Measurements from ENCODE around the gene HEMGN.
A peak's percentile ranks its signal among the peaks of the same experiment; 100 is the strongest.
"Not testable (repeated sequence)": the region's sequence is repeated elsewhere in the genome, so short reads cannot be mapped to it uniquely, and the experiment has no call there.

HEMGN gene

GRCh38 chr9:97956331-97956730 lies 18.4 kb upstream of the HEMGN start:
- H3K4me1 ChIP-seq (ENCODE audit: control insufficient read depth in 2 of 2, insufficient read depth in 1 of 2, low read depth in 1 of 2, low read length in 2 of 2): no peaks in the 10 kb centered on the region
- no peak overlapping the region for H3K27ac ChIP-seq (replicated peaks; ENCODE audit: low read length)
- no peak overlapping the region for H3K4me3 ChIP-seq (ENCODE audit: low read length in 2 of 2)
- no peak overlapping the region for H2AFZ ChIP-seq (ENCODE audit: low read length)
- peaks cover 0 to 25% (median 4%) of the 10 kb centered on the region in 3 experiments for H3K27me3 ChIP-seq (ENCODE audit: control insufficient read depth in 3 of 3, insufficient read depth in 3 of 3, low read depth in 1 of 3, low read length in 3 of 3)
- no peaks in the 10 kb centered on the region for H3K9me3 ChIP-seq (replicated peaks in 1 of 2; ENCODE audit: control insufficient read depth in 2 of 2, insufficient read depth in 1 of 2, low read depth in 1 of 2, low read length in 2 of 2)
- no peaks in the 10 kb centered on the region for H3K36me3 ChIP-seq (replicated peaks in 1 of 2; ENCODE audit: control insufficient read depth in 2 of 2, insufficient read depth in 2 of 2, low read length in 2 of 2)
- no peak overlapping the region for H2AK5ac ChIP-seq (ENCODE audit: low read depth, low read length)
- H4K91ac ChIP-seq (ENCODE audit: low read depth, low read length, poor library complexity): no peak overlapping the region
- no peak overlapping the region for H3K18ac ChIP-seq (ENCODE audit: low read length)
- no peak overlapping the region for H4K8ac ChIP-seq (ENCODE audit: low read depth, low read length)
- H2BK15ac ChIP-seq (ENCODE audit: low read length): no peak overlapping the region
- no peak overlapping the region for H3K4me2 ChIP-seq (ENCODE audit: insufficient read depth, low read length, poor library complexity, severe bottlenecking)
- no peak overlapping the region for H3K23ac ChIP-seq (ENCODE audit: low read depth, low read length, poor library complexity)
- no peak overlapping the region for H3K4ac ChIP-seq (ENCODE audit: low read length)
- no peak overlapping the region for H2BK12ac ChIP-seq (ENCODE audit: low read length)
- H2BK120ac ChIP-seq (ENCODE audit: low read depth, low read length): no peak overlapping the region
- DNase-seq (ENCODE audit: low spot score): no peak
- no peak overlapping the region for H3K14ac ChIP-seq (ENCODE audit: low read length)
- no peaks in the 10 kb centered on the region for H3K79me1 ChIP-seq (ENCODE audit: low read depth, low read length)
- no peak overlapping the region for H2BK5ac ChIP-seq (ENCODE audit: low read length)
- no peak overlapping the region for H3K9ac ChIP-seq (ENCODE audit: low read depth, low read length, poor library complexity)

GRCh38 chr9:97954550-97954989 lies 16.6 kb upstream of the HEMGN start:
- H2BK120ac ChIP-seq (ENCODE audit: low read depth, low read length): no peak overlapping the region
- H2BK5ac ChIP-seq (ENCODE audit: low read length): no peak overlapping the region
- no peak overlapping the region for H3K4me2 ChIP-seq (ENCODE audit: insufficient read depth, low read length, poor library complexity, severe bottlenecking)
- peak; percentile 24 for DNase-seq (ENCODE audit: low spot score)
- no peak overlapping the region for H3K14ac ChIP-seq (ENCODE audit: low read length)
- H4K8ac ChIP-seq (ENCODE audit: low read depth, low read length): no peak overlapping the region
- H3K4me1 ChIP-seq (ENCODE audit: control insufficient read depth in 2 of 2, insufficient read depth in 1 of 2, low read depth in 1 of 2, low read length in 2 of 2): no peaks in the 10 kb centered on the region
- no peak overlapping the region for H3K18ac ChIP-seq (ENCODE audit: low read length)
- H2BK12ac ChIP-seq (ENCODE audit: low read length): no peak overlapping the region
- H3K27ac ChIP-seq (replicated peaks; ENCODE audit: low read length): no peak overlapping the region
- H2AK5ac ChIP-seq (ENCODE audit: low read depth, low read length): no peak overlapping the region
- no peak overlapping the region for H3K4me3 ChIP-seq (ENCODE audit: low read length in 2 of 2)
- H3K23ac ChIP-seq (ENCODE audit: low read depth, low read length, poor library complexity): no peak overlapping the region
- no peak overlapping the region for H2BK15ac ChIP-seq (ENCODE audit: low read length)
- no peak overlapping the region for H2AFZ ChIP-seq (ENCODE audit: low read length)
- H3K36me3 ChIP-seq (replicated peaks in 1 of 2; ENCODE audit: control insufficient read depth in 2 of 2, insufficient read depth in 2 of 2, low read length in 2 of 2): no peaks in the 10 kb centered on the region
- H3K27me3 ChIP-seq (ENCODE audit: control insufficient read depth in 3 of 3, insufficient read depth in 3 of 3, low read depth in 1 of 3, low read length in 3 of 3): peaks cover 0 to 18% (median 4%) of the 10 kb centered on the region in 3 experiments
- H3K79me1 ChIP-seq (ENCODE audit: low read depth, low read length): no peaks in the 10 kb centered on the region
- no peak overlapping the region for H3K4ac ChIP-seq (ENCODE audit: low read length)
- H4K91ac ChIP-seq (ENCODE audit: low read depth, low read length, poor library complexity): no peak overlapping the region
- no peak overlapping the region for H3K9ac ChIP-seq (ENCODE audit: low read depth, low read length, poor library complexity)
- peaks cover 0 to 6% of the 10 kb centered on the region in 2 donors for H3K9me3 ChIP-seq (replicated peaks in 1 of 2; ENCODE audit: control insufficient read depth in 2 of 2, insufficient read depth in 1 of 2, low read depth in 1 of 2, low read length in 2 of 2)

- not testable (repeated sequence) for H4K91ac ChIP-seq (ENCODE audit: low read depth, low read length, poor library complexity); H3K27me3 ChIP-seq (ENCODE audit: control insufficient read depth in 3 of 3, insufficient read depth in 3 of 3, low read depth in 1 of 3, low read length in 3 of 3); H2BK12ac ChIP-seq (ENCODE audit: low read length); H3K4me3 ChIP-seq (ENCODE audit: low read length in 2 of 2); H3K4me2 ChIP-seq (ENCODE audit: insufficient read depth, low read length, poor library complexity, severe bottlenecking); H3K9me3 ChIP-seq (replicated peaks in 1 of 2; ENCODE audit: control insufficient read depth in 2 of 2, insufficient read depth in 1 of 2, low read depth in 1 of 2, low read length in 2 of 2); H3K27ac ChIP-seq (replicated peaks; ENCODE audit: low read length); H2BK120ac ChIP-seq (ENCODE audit: low read depth, low read length); DNase-seq (ENCODE audit: low spot score); H2AFZ ChIP-seq (ENCODE audit: low read length); H3K36me3 ChIP-seq (replicated peaks in 1 of 2; ENCODE audit: control insufficient read depth in 2 of 2, insufficient read depth in 2 of 2, low read length in 2 of 2); H3K23ac ChIP-seq (ENCODE audit: low read depth, low read length, poor library complexity); H2BK5ac ChIP-seq (ENCODE audit: low read length); H3K4me1 ChIP-seq (ENCODE audit: control insufficient read depth in 2 of 2, insufficient read depth in 1 of 2, low read depth in 1 of 2, low read length in 2 of 2); H3K4ac ChIP-seq (ENCODE audit: low read length); H4K8ac ChIP-seq (ENCODE audit: low read depth, low read length); H3K14ac ChIP-seq (ENCODE audit: low read length); H3K9ac ChIP-seq (ENCODE audit: low read depth, low read length, poor library complexity); H3K18ac ChIP-seq (ENCODE audit: low read length); H2BK15ac ChIP-seq (ENCODE audit: low read length); H2AK5ac ChIP-seq (ENCODE audit: low read depth, low read length); H3K79me1 ChIP-seq (ENCODE audit: low read depth, low read length)
- no CpG with 5 or more reads among the region's 5 CpGs for WGBS, 2 donors (ENCODE audit: extremely low coverage in 2 of 2, insufficient read length in 2 of 2, insufficient replicate concordance in 1 of 2)
These were observed 12.9 kb upstream of the HEMGN start for GRCh38 chr9:97950873-97951272.

- H3K18ac ChIP-seq (ENCODE audit: low read length); H3K4me2 ChIP-seq (ENCODE audit: insufficient read depth, low read length, poor library complexity, severe bottlenecking); H3K79me1 ChIP-seq (ENCODE audit: low read depth, low read length); H3K27ac ChIP-seq (replicated peaks; ENCODE audit: low read length); H2BK12ac ChIP-seq (ENCODE audit: low read length); H3K14ac ChIP-seq (ENCODE audit: low read length); H2BK5ac ChIP-seq (ENCODE audit: low read length); DNase-seq (ENCODE audit: low spot score); H4K91ac ChIP-seq (ENCODE audit: low read depth, low read length, poor library complexity); H3K4me3 ChIP-seq (ENCODE audit: low read length in 2 of 2); H4K8ac ChIP-seq (ENCODE audit: low read depth, low read length); H3K9ac ChIP-seq (ENCODE audit: low read depth, low read length, poor library complexity); H3K36me3 ChIP-seq (replicated peaks in 1 of 2; ENCODE audit: control insufficient read depth in 2 of 2, insufficient read depth in 2 of 2, low read length in 2 of 2); H2AK5ac ChIP-seq (ENCODE audit: low read depth, low read length); H2BK120ac ChIP-seq (ENCODE audit: low read depth, low read length); H2BK15ac ChIP-seq (ENCODE audit: low read length); H3K9me3 ChIP-seq (replicated peaks in 1 of 2; ENCODE audit: control insufficient read depth in 2 of 2, insufficient read depth in 1 of 2, low read depth in 1 of 2, low read length in 2 of 2); H2AFZ ChIP-seq (ENCODE audit: low read length); H3K4ac ChIP-seq (ENCODE audit: low read length); H3K4me1 ChIP-seq (ENCODE audit: control insufficient read depth in 2 of 2, insufficient read depth in 1 of 2, low read depth in 1 of 2, low read length in 2 of 2); H3K23ac ChIP-seq (ENCODE audit: low read depth, low read length, poor library complexity): not testable (repeated sequence)
- peaks cover 0 to 21% (median 13%) of the 10 kb centered on the region in 3 experiments for H3K27me3 ChIP-seq (ENCODE audit: control insufficient read depth in 3 of 3, insufficient read depth in 3 of 3, low read depth in 1 of 3, low read length in 3 of 3)
- whole genome bisulfite sequencing, 2 donors (ENCODE audit: extremely low coverage in 2 of 2, insufficient read length in 2 of 2, insufficient replicate concordance in 1 of 2): no CpG with 5 or more reads among the region's 2 CpGs
These were observed 9.1 kb upstream of the HEMGN start for GRCh38 chr9:97947094-97947493.
